HepG2 (cell line): ENCODE measurements around the gene CPNE4. TPM values are rescaled to one million over a fixed set of nuclear protein-coding genes. Genes with fewer than 3 reads are reported as not detected.

Source experiments
- ATAC-seq: fragments of 200-7000 bp; cut with Tn5 transposase; 3 replicates; pipeline ENCODE4 v1.9.1; 2020; ENCODE audit warnings: mild to moderate bottlenecking, moderate library complexity
- BruUV-seq: library from RNA; stranded (reverse); fragments of 400-500 nt; replicated peaks from 2 replicates; lab custom pipeline; 2021; lab: Mats Ljungman, UMichigan
- CTCF ChIA-PET: fragments of 300-600 bp; formaldehyde crosslinking; extraction: SDS; loops from one replicate; lab custom pipeline; 2021; ENCODE audit warnings: low total read pairs, inconsistent platforms, low intra/inter-chr PET ratio; lab: Yijun Ruan, JAX
- POLR2A ChIA-PET: fragments of 350-600 bp; sonication (Branson Sonifier 250); formaldehyde crosslinking; loops from one replicate; lab custom pipeline; 2020; ENCODE audit warnings: antibody characterized with exemption, inconsistent platforms; lab: Yijun Ruan, JAX
- DNase-seq: peaks from one replicate; pipeline ENCODE4 v3.0.0-alpha.2; 2015; ENCODE audit warnings: low spot score
- FAIRE-seq: peaks from 3 replicates; lab custom pipeline; 2011; peaks lifted over from hg19 to GRCh38; lab: Jason Lieb, UNC
- H2AFZ ChIP-seq: one replicate; pipeline ENCODE4 v1.6.1; 2011; ENCODE audit warnings: low read length, inconsistent platforms
- H3K27ac ChIP-seq: fragments of 300-600 bp; 3 replicates; pipeline ENCODE4 v1.8.0; 2011; ENCODE audit warnings: mixed run types, mild to moderate bottlenecking, mixed read lengths, low read length, inconsistent platforms; ENCODE audit not compliant: insufficient read depth; ENCODE audit errors: extremely low read length
- H3K27me3 ChIP-seq, 2 experiments: fragments of 200-600 bp in 1 of 2; 2 replicates in 1 of 2; 3 replicates in 1 of 2; pipeline versions ENCODE4 v1.6.0 to v1.8.0; 2011; ENCODE audit warnings: low read length in 2 of 2, mild to moderate bottlenecking in 2 of 2, moderate library complexity in 2 of 2, inconsistent platforms in 1 of 2; ENCODE audit not compliant: insufficient read depth in 2 of 2, control insufficient read depth in 1 of 2
- H3K36me3 ChIP-seq, 2 experiments: fragments of 200-600 bp in 1 of 2; replicated peaks in 1 of 2; 2 replicates in 1 of 2; 3 replicates in 1 of 2; pipeline versions ENCODE4 v1.5.1 to v1.8.0; 2011; ENCODE audit warnings: low read length in 2 of 2, inconsistent platforms in 1 of 2; ENCODE audit not compliant: insufficient read depth in 2 of 2, control insufficient read depth in 1 of 2
- H3K4me1 ChIP-seq: 2 replicates; pipeline ENCODE4 v1.5.1; 2012; ENCODE audit warnings: low read length, inconsistent platforms; ENCODE audit not compliant: insufficient read depth
- H3K4me2 ChIP-seq: 2 replicates; pipeline ENCODE4 v1.6.0; 2011; ENCODE audit warnings: low read depth, low read length, inconsistent platforms
- H3K4me3 ChIP-seq, 3 experiments: fragments of 200-600 bp in 1 of 3; sonication (generic), shearing (Covaris generic) in 1 of 3; replicated peaks in 1 of 3; 2 replicates each; pipeline ENCODE4 v1.5.1; 2011 to 2016; ENCODE audit warnings: low read length in 3 of 3, inconsistent platforms in 2 of 3, low read depth in 2 of 3, mild to moderate bottlenecking in 2 of 3, control low read depth in 1 of 3, mixed read lengths in 1 of 3; ENCODE audit not compliant: insufficient read depth in 1 of 3
- H3K79me2 ChIP-seq: one replicate; pipeline ENCODE4 v1.6.1; 2011; ENCODE audit warnings: low read length, inconsistent platforms; ENCODE audit not compliant: insufficient read depth
- H3K9ac ChIP-seq: 2 replicates; pipeline ENCODE4 v1.6.0; 2011; ENCODE audit warnings: mild to moderate bottlenecking, low read depth, low read length, inconsistent platforms; ENCODE audit not compliant: insufficient read depth
- H3K9me3 ChIP-seq: 2 replicates; pipeline ENCODE4 v1.5.1; 2012; ENCODE audit warnings: mild to moderate bottlenecking, low read length
- H4K20me1 ChIP-seq: 2 replicates; pipeline ENCODE4 v1.6.0; 2011; ENCODE audit warnings: inconsistent platforms, mild to moderate bottlenecking, low read length, moderate library complexity; ENCODE audit not compliant: insufficient read depth
- EED ChIP-seq: sonication (generic); formaldehyde crosslinking; IDR thresholded peaks from 2 replicates; pipeline ENCODE4 v1.5.0; 2020; ENCODE audit warnings: mild to moderate bottlenecking, missing genetic modification reagents
- HNRNPL ChIP-seq: fragments of 200-400 bp; formaldehyde crosslinking; IDR thresholded peaks from 2 replicates; pipeline ENCODE4 v1.6.1; 2017; ENCODE audit warnings: mild to moderate bottlenecking, low read depth, low read length
- PTBP1 ChIP-seq: fragments of 200-400 bp; formaldehyde crosslinking; IDR thresholded peaks from 2 replicates; pipeline ENCODE4 v1.6.1; 2018; ENCODE audit warnings: low read length, low read depth; ENCODE audit not compliant: poor library complexity, severe bottlenecking
- STAT5B ChIP-seq: sonication (generic); formaldehyde crosslinking; IDR thresholded peaks from 2 replicates; pipeline ENCODE4 v1.4.0; 2020; ENCODE audit warnings: missing genetic modification reagents
- TERF1 ChIP-seq: sonication (generic); formaldehyde crosslinking; IDR thresholded peaks from 2 replicates; pipeline ENCODE4 v1.8.0; 2022; ENCODE audit warnings: mild to moderate bottlenecking, missing genetic modification reagents, moderate library complexity
- ZNF251 ChIP-seq: sonication (generic); formaldehyde crosslinking; IDR thresholded peaks from 2 replicates; pipeline ENCODE4 v1.9.0; 2021; ENCODE audit warnings: mild to moderate bottlenecking, missing genetic modification reagents
- ZNF282 ChIP-seq: fragments of 450-650 bp; IDR thresholded peaks from 2 replicates; pipeline ENCODE4 v1.6.1; 2018; ENCODE audit not compliant: partially characterized antibody
- ZNF740 ChIP-seq: sonication (generic); formaldehyde crosslinking; IDR thresholded peaks from 2 replicates; pipeline ENCODE4 v1.4.0; 2020; ENCODE audit warnings: missing genetic modification reagents
- ZSCAN29 ChIP-seq: sonication (generic); formaldehyde crosslinking; conservative IDR thresholded peaks from 2 replicates; pipeline ENCODE4 v1.4.0; 2020; ENCODE audit warnings: mild to moderate bottlenecking, missing genetic modification reagents
- WGBS: methylation state at CpG from one replicate; pipeline ENCODE4 v1.1.6; 2017; ENCODE audit warnings: low lambda C conversion rate; 5-methylcytosine and 5-hydroxymethylcytosine counted together
- in situ Hi-C: cut with HindIII; loops from 2 replicates; pipeline ENCODE4 v1.10.0; 2017; ENCODE audit warnings: low pct_unique_long_range_greater_than_20kb; ENCODE audit not compliant: extremely low pct_ligation_motif_present
- intact Hi-C: fragments of 100-400 bp; cut with micrococcal nuclease; formaldehyde crosslinking; loops from one replicate; pipeline ENCODE4 v1.10.0; 2022; ENCODE audit not compliant: unreplicated experiment
- polyA plus RNA-seq, 8 experiments: library from polyadenylated mRNA; depleted of rRNA in 3 of 8; stranded (reverse) in 7 of 8; unstranded in 1 of 8; fragments of >200 nt; fragmentation: Illumina TruSeq in 4 of 8; extraction: Trizol in 4 of 8; gene quantifications; 2 replicates each; pipeline versions ENCODE4 v1.2.1 to v1.2.3, GENCODE V29; 2011 to 2016; ENCODE audit warnings: low read depth in 4 of 8, missing spikeins in 1 of 8, mixed read lengths in 1 of 8; ENCODE audit not compliant: insufficient read depth in 1 of 8
- total RNA-seq, 5 experiments: library from RNA; depleted of rRNA; stranded (reverse); fragments of >200 nt; fragmentation: Illumina TruSeq; extraction: Trizol; gene quantifications; 2 replicates each; pipeline ENCODE4 v1.2.3, GENCODE V29; 2016; ENCODE audit warnings: low read depth in 1 of 5
- TF ChIP-seq, protein P1 (sequence below): sonication (generic); formaldehyde crosslinking; IDR thresholded peaks from 2 replicates; pipeline ENCODE4 v1.4.0; 2020; ENCODE audit warnings: mild to moderate bottlenecking, missing genetic modification reagents
- TF ChIP-seq, protein P2 (sequence below): sonication (generic); formaldehyde crosslinking; IDR thresholded peaks from 2 replicates; pipeline ENCODE4 v1.5.1; 2020; ENCODE audit warnings: mild to moderate bottlenecking, missing genetic modification reagents

Gene CPNE4
- total and polyA plus RNA-seq, 2 of the 13 experiments (the other 11 are each of a cell fraction or from before 2014, with no cell fraction given): not detected

GRCh38 chr3:131856171-131856570 lies 178.6 kb downstream of the CPNE4 start:
- in situ Hi-C loops: no loop called here
- CTCF ChIA-PET: no interaction called here
- intact Hi-C loops: no loop called here
- 2% methylated on average over 3 of the region's 3 CpGs for WGBS
- H3K9ac ChIP-seq: no peak overlapping the region
- H3K4me2 ChIP-seq: no peak overlapping the region
- no peak overlapping the region for H3K27ac ChIP-seq
- no peak overlapping the region for H3K4me3 ChIP-seq
- H4K20me1 ChIP-seq: no peaks in the 10 kb centered on the region
- no peaks in the 10 kb centered on the region; a peak in 1 of 5 replicates for H3K36me3 ChIP-seq
- no TSS peak for BruUV-seq
- DNase-seq: no peak
- H3K27me3 ChIP-seq: no peaks in the 10 kb centered on the region
- POLR2A ChIA-PET: no interaction called here
- H3K4me1 ChIP-seq: no peaks in the 10 kb centered on the region
- FAIRE-seq: no peak
- ATAC-seq: no peak
- TF ChIP-seq TERF1 (CRISPR knock-in tag) (no peak), ZNF282 (no peak), HNRNPL (no peak)
- TF ChIP-seq, protein P1, sequence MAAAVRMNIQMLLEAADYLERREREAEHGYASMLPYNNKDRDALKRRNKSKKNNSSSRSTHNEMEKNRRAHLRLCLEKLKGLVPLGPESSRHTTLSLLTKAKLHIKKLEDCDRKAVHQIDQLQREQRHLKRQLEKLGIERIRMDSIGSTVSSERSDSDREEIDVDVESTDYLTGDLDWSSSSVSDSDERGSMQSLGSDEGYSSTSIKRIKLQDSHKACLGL (CRISPR knock-in tag): no peak
- no peaks in the 10 kb centered on the region for H3K9me3 ChIP-seq
- no peaks in the 10 kb centered on the region for H3K79me2 ChIP-seq
- H2AFZ ChIP-seq: no peak overlapping the region

- WGBS: 2% methylated on average over 3 of the region's 3 CpGs
- Histone ChIP-seq H3K36me3 (no peaks in the 10 kb centered on the region), H3K4me1 (no peaks in the 10 kb centered on the region), H3K9me3 (no peaks in the 10 kb centered on the region), H3K9ac (no peak overlapping the region), H3K27me3 (no peaks in the 10 kb centered on the region), H3K4me2 (no peak overlapping the region), H3K27ac (no peak overlapping the region), H2AFZ (no peak overlapping the region), H4K20me1 (no peaks in the 10 kb centered on the region), H3K79me2 (no peaks in the 10 kb centered on the region), H3K4me3 (no peak overlapping the region)
- FAIRE-seq: no peak
- no peak for ATAC-seq
- in situ Hi-C loops (no loop called here), intact Hi-C loops (no loop called here)
- CTCF ChIA-PET: no interaction called here
- no peak for DNase-seq
- POLR2A ChIA-PET: no interaction called here
- BruUV-seq: no TSS peak
- TF ChIP-seq STAT5B (CRISPR knock-in tag) (no peak), ZNF251 (no peak), ZSCAN29 (CRISPR knock-in tag) (no peak), ZNF740 (CRISPR knock-in tag) (no peak), PTBP1 (no peak), EED (CRISPR knock-in tag) (no peak)
- TF ChIP-seq, protein P2, sequence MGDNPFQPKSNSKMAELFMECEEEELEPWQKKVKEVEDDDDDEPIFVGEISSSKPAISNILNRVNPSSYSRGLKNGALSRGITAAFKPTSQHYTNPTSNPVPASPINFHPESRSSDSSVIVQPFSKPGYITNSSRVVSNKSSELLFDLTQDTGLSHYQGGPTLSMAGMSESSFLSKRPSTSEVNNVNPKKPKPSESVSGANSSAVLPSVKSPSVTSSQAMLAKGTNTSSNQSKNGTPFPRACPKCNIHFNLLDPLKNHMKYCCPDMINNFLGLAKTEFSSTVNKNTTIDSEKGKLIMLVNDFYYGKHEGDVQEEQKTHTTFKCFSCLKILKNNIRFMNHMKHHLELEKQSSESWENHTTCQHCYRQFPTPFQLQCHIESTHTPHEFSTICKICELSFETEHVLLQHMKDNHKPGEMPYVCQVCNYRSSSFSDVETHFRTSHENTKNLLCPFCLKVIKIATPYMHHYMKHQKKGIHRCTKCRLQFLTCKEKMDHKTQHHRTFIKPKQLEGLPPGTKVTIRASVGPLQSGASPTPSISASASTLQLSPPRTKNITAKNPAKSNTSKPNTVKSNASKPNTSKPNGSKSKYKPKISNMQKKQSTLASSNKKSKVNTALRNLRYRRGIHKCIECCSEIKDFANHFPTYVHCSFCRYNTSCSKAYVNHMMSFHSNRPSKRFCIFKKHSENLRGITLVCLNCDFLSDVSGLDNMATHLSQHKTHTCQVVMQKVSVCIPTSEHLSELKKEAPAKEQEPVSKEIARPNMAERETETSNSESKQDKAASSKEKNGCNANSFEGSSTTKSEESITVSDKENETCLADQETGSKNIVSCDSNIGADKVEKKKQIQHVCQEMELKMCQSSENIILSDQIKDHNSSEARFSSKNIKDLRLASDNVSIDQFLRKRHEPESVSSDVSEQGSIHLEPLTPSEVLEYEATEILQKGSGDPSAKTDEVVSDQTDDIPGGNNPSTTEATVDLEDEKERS (CRISPR knock-in tag): no peak
Observed at GRCh38 chr3:131850223-131850622, 184.6 kb downstream of the CPNE4 start.
